GM12878 (cell line): ENCODE data around the gene NACC1. TPM values are rescaled to one million over a fixed set of nuclear protein-coding genes. Genes with fewer than 3 reads are reported as not detected.
A peak's percentile ranks its signal among the peaks of the same experiment; 100 is the strongest.

ENCODE experiments used
- ATAC-seq: fragments of 200-7000 bp; cut with Tn5 transposase; 3 replicates; pipeline ENCODE4 v1.9.1; 2020; ENCODE audit warnings: mild to moderate bottlenecking, moderate library complexity
- BruUV-seq: library from RNA; stranded (reverse); fragments of 400-500 nt; replicated peaks from 2 replicates; lab custom pipeline; 2021; lab: Mats Ljungman, UMichigan
- CTCF ChIA-PET: fragments of 300-600 bp; sonication (Branson Sonifier 250); formaldehyde crosslinking; extraction: SDS; loops from one replicate; lab custom pipeline; 2021; ENCODE audit warnings: inconsistent platforms; lab: Yijun Ruan, JAX
- POLR2A ChIA-PET: fragments of 350-600 bp; formaldehyde crosslinking; extraction: SDS; loops from one replicate; lab custom pipeline; 2021; ENCODE audit warnings: inconsistent platforms; lab: Charles Lee
- RAD21 ChIA-PET: fragments of 300-600 bp; sonication (Branson Sonifier 250); formaldehyde crosslinking; loops from one replicate; lab custom pipeline; 2023; ENCODE audit warnings: antibody characterized with exemption; ENCODE audit not compliant: unreplicated experiment; lab: Charles Lee
- SMC1A ChIA-PET: fragments of 300-600 bp; sonication (Branson Sonifier 250); formaldehyde crosslinking; loops from one replicate; lab custom pipeline; 2023; ENCODE audit not compliant: unreplicated experiment, uncharacterized antibody; lab: Charles Lee
- DNase-seq: peaks from one replicate; pipeline ENCODE4 v3.0.0-alpha.2; 2011; ENCODE audit warnings: low read depth, low spot score
- FAIRE-seq: peaks from 3 replicates; lab custom pipeline; 2011; peaks lifted over from hg19 to GRCh38; lab: Jason Lieb, UNC
- H2AFZ ChIP-seq: 2 replicates; pipeline ENCODE4 v1.6.0; 2011; ENCODE audit warnings: low read depth, low read length, control low read depth; ENCODE audit not compliant: control insufficient read depth
- H3K27ac ChIP-seq: 2 replicates; pipeline ENCODE4 v1.5.1; 2011; ENCODE audit warnings: control low read depth; ENCODE audit not compliant: control insufficient read depth, insufficient read depth
- H3K27me3 ChIP-seq, 2 experiments: replicated peaks in 1 of 2; 2 replicates each; pipeline versions ENCODE4 v1.6.0 to v1.6.1; 2011; ENCODE audit warnings: low read length in 1 of 2; ENCODE audit not compliant: control insufficient read depth in 2 of 2, insufficient read depth in 2 of 2
- H3K36me3 ChIP-seq, 2 experiments: 2 replicates each; pipeline ENCODE4 v1.5.1; 2011; ENCODE audit warnings: low read length in 1 of 2; ENCODE audit not compliant: control insufficient read depth in 2 of 2, insufficient read depth in 2 of 2
- H3K4me1 ChIP-seq: 2 replicates; pipeline ENCODE4 v1.6.1; 2011; ENCODE audit warnings: mild to moderate bottlenecking, low read length, moderate library complexity, mixed read lengths; ENCODE audit not compliant: control insufficient read depth, insufficient read depth
- H3K4me2 ChIP-seq: 2 replicates; pipeline ENCODE4 v1.6.0; 2011; ENCODE audit warnings: control low read depth; ENCODE audit not compliant: control insufficient read depth, insufficient read depth
- H3K4me3 ChIP-seq: fragments of 200-600 bp; sonication (generic); 2 replicates; pipeline ENCODE4 v1.5.1; 2016
- H3K79me2 ChIP-seq: 2 replicates; pipeline ENCODE4 v1.6.0; 2011; ENCODE audit warnings: low read length; ENCODE audit not compliant: control insufficient read depth, insufficient read depth
- H3K9ac ChIP-seq: 2 replicates; pipeline ENCODE4 v1.8.0; 2011; ENCODE audit warnings: low read length, control low read depth, mixed read lengths; ENCODE audit not compliant: control insufficient read depth, insufficient read depth
- H3K9me3 ChIP-seq: replicated peaks from 3 replicates; pipeline ENCODE4 v1.5.1; 2011; ENCODE audit warnings: mild to moderate bottlenecking, low read length; ENCODE audit not compliant: control insufficient read depth, insufficient read depth
- H4K20me1 ChIP-seq: 2 replicates; pipeline ENCODE4 v1.6.0; 2011; ENCODE audit not compliant: control insufficient read depth, insufficient read depth
- ATF3 ChIP-seq: IDR thresholded peaks from 2 replicates; pipeline ENCODE4 v1.6.1; 2011; ENCODE audit warnings: low read depth, mild to moderate bottlenecking, low read length, moderate library complexity, borderline replicate concordance; ENCODE audit errors: extremely low read depth
- BHLHE40 ChIP-seq, 2 experiments: fragments of 450-650 bp in 1 of 2; IDR thresholded peaks; 2 replicates each; pipeline ENCODE4 v1.6.1; 2011 to 2017; ENCODE audit warnings: low read depth in 2 of 2, borderline replicate concordance in 1 of 2, improper control_type of control experiment in 1 of 2, low read length in 1 of 2, mild to moderate bottlenecking in 1 of 2
- CEBPZ ChIP-seq: fragments of 150-350 bp; IDR thresholded peaks from 2 replicates; pipeline ENCODE4 v1.6.1; 2016; ENCODE audit warnings: low read depth, low read length
- DPF2 ChIP-seq: fragments of 450-650 bp; IDR thresholded peaks from 2 replicates; pipeline ENCODE4 v1.6.1; 2017; ENCODE audit warnings: mild to moderate bottlenecking
- GABPA ChIP-seq: IDR thresholded peaks from 2 replicates; pipeline ENCODE4 v1.6.1; 2014; ENCODE audit warnings: antibody characterized with exemption, low read depth, mild to moderate bottlenecking, inconsistent platforms
- IKZF1 ChIP-seq: fragments of 450-650 bp; conservative IDR thresholded peaks from 2 replicates; pipeline ENCODE4 v1.6.1; 2017; ENCODE audit warnings: antibody characterized with exemption, mild to moderate bottlenecking
- KAT2A ChIP-seq: conservative IDR thresholded peaks from 2 replicates; pipeline ENCODE4 v1.6.1; 2011; ENCODE audit warnings: low read depth, low read length; ENCODE audit not compliant: control insufficient read depth
- PAX8 ChIP-seq: fragments of 450-650 bp; IDR thresholded peaks from 2 replicates; pipeline ENCODE4 v1.6.1; 2017; ENCODE audit warnings: mild to moderate bottlenecking, moderate library complexity
- RUNX3 ChIP-seq: IDR thresholded peaks from 2 replicates; pipeline ENCODE4 v1.6.1; 2012; ENCODE audit warnings: low read length, inconsistent platforms
- SIN3A ChIP-seq: IDR thresholded peaks from 2 replicates; pipeline ENCODE4 v1.6.1; 2012; ENCODE audit warnings: low read depth, low read length, improper control_type of control experiment
- SP1 ChIP-seq: IDR thresholded peaks from one replicate; pipeline ENCODE4 v1.6.1; 2011; ENCODE audit warnings: low read depth, low read length
- SREBF1 ChIP-seq: IDR thresholded peaks from 2 replicates; pipeline ENCODE4 v1.6.1; 2012; ENCODE audit warnings: mild to moderate bottlenecking, low read length
- ZZZ3 ChIP-seq: IDR thresholded peaks from 2 replicates; pipeline ENCODE4 v1.6.1; 2011; ENCODE audit warnings: low read depth; ENCODE audit not compliant: control insufficient read depth, insufficient read length
- WGBS: methylation state at CpG from one replicate; pipeline ENCODE4 v1.1.6; 2016; ENCODE audit warnings: low lambda C conversion rate; ENCODE audit not compliant: insufficient replicate concordance, insufficient coverage; ENCODE audit errors: missing lambda C conversion rate; 5-methylcytosine and 5-hydroxymethylcytosine counted together
- in situ Hi-C: fragments of 300-500 bp; cut with MboI; formaldehyde crosslinking; loops from 9 replicates; pipeline ENCODE4 v1.14.3; 2018; ENCODE audit warnings: mixed read lengths
- intact Hi-C: fragments of 100-400 bp; cut with micrococcal nuclease; formaldehyde crosslinking; loops from one replicate; pipeline ENCODE4 v1.14.2; 2022; ENCODE audit not compliant: unreplicated experiment
- polyA plus RNA-seq, 11 experiments: library from polyadenylated mRNA; depleted of rRNA in 4 of 11; unstranded in 6 of 11; stranded (reverse) in 5 of 11; fragments of >200 nt; fragmentation: Nextera tagmentation in 4 of 11; fragmentation: Illumina TruSeq in 1 of 11; extraction: Ambion mirVana in 4 of 11; extraction: Trizol in 1 of 11; gene quantifications; 1 replicate in 1 of 11; 2 replicates in 10 of 11; pipeline versions ENCODE4 v1.2.1 to v1.2.3, GENCODE V29; 2011 to 2016; ENCODE audit warnings: inconsistent platforms in 2 of 11, missing spikeins in 2 of 11, low read depth in 1 of 11
- total RNA-seq, 4 experiments: library from RNA; depleted of rRNA in 3 of 4; stranded (reverse); fragments of >200 nt in 3 of 4; fragmentation: Illumina TruSeq in 1 of 4; extraction: Trizol in 1 of 4; gene quantifications; 2 replicates each; pipeline versions ENCODE4 v1.2.1 to v1.2.3, GENCODE V29; 2013 to 2021
- TF ChIP-seq, protein P1 (sequence below): fragments of 450-650 bp; IDR thresholded peaks from 2 replicates; pipeline ENCODE4 v1.6.1; 2018; ENCODE audit warnings: mild to moderate bottlenecking, low read depth, moderate library complexity; ENCODE audit not compliant: partially characterized antibody
- TF ChIP-seq, protein P2 (sequence below), 3 experiments: IDR thresholded peaks in 2 of 3; conservative IDR thresholded peaks in 1 of 3; 2 replicates each; pipeline ENCODE4 v1.5.1; 2011; ENCODE audit warnings: low read depth in 3 of 3, low read length in 3 of 3, mild to moderate bottlenecking in 3 of 3, control low read depth in 2 of 3, moderate library complexity in 2 of 3, inconsistent platforms in 1 of 3, mixed read lengths in 1 of 3; ENCODE audit not compliant: control insufficient read depth in 2 of 3, insufficient read depth in 1 of 3; ENCODE audit errors: extremely low read depth in 1 of 3

Gene NACC1
- total and polyA plus RNA-seq, 10 of the 15 experiments (the other 5 are each of a cell fraction or from before 2014, with no cell fraction given): 0.18 to 120 (median 19.2) TPM

- Histone ChIP-seq H3K4me2 (peak overlapping the region; percentile 81), H3K27ac (peak overlapping the region; percentile 90), H4K20me1 (no peaks in the 10 kb centered on the region), H3K4me3 (peak overlapping the region; percentile 61), H3K9me3 (no peaks in the 10 kb centered on the region; the same call in 2 of the 3 replicates), H3K27me3 (no peaks in the 10 kb centered on the region), H3K36me3 (peaks cover 2 to 3% of the 10 kb centered on the region in 2 experiments; a peak in 2 of 4 replicates), H2AFZ (peak overlapping the region; percentile 40), H3K4me1 (peaks cover 41% of the 10 kb centered on the region), H3K79me2 (peaks cover 5% of the 10 kb centered on the region; the same call in 1 of the 2 replicates), H3K9ac (peak overlapping the region; percentile 68)
- FAIRE-seq (no peak), ATAC-seq (peak; percentile 45), DNase-seq (no peak)
- BruUV-seq: no TSS peak
- ChIA-PET CTCF (interaction anchor here (0.8 to 3.8 kb wide), 14 partner anchors 9 to 240 kb away, joined by 3 to 13 read pairs (median 4); partner anchors contain the start of genes IER2 and STX10), SMC1A (interaction anchor here (0.9 to 2.0 kb wide), 4 partner anchors 13 to 40 kb away, joined by 3 to 6 read pairs (median 4); partner anchors contain the start of gene NACC1), RAD21 (interaction anchor here (0.5 to 3.3 kb wide), 8 partner anchors 10 to 1026 kb away, joined by 3 to 18 read pairs (median 3); partner anchors contain the start of gene NACC1), POLR2A (interaction anchor here (2.3 kb wide), 1 partner anchor 13 kb away, joined by 7 read pairs; the partner anchor contains the start of genes NACC1 and TRMT1)
- intact Hi-C loops: loop anchor here (5.0 kb wide), 2 partner anchors 48 to 158 kb away; partner anchors contain the start of genes IER2 and STX10
- WGBS: under 1% methylated on average over 33 of the region's 33 CpGs
- in situ Hi-C loops: no loop called here
- TF ChIP-seq DPF2 (peak; percentile 97), RUNX3 (0 out of 2 replicates have a peak, but pooled peaks have one; percentile 27), KAT2A (no peak), SP1 (peak; percentile 41), SIN3A (no peak), CEBPZ (no peak), ZZZ3 (no peak), IKZF1 (peak; percentile 79), SREBF1 (no peak), GABPA (peak; percentile 76), ATF3 (no peak), PAX8 (no peak), BHLHE40 (IDR thresholded peaks at IDR 0.05; ENCODE audit: borderline replicate concordance in 1 of 2, low read depth in 2 of 2, low read length in 1 of 2) (peak; percentile 33 to 57; a peak in 1 of 4 replicates)
- TF ChIP-seq, protein P1, sequence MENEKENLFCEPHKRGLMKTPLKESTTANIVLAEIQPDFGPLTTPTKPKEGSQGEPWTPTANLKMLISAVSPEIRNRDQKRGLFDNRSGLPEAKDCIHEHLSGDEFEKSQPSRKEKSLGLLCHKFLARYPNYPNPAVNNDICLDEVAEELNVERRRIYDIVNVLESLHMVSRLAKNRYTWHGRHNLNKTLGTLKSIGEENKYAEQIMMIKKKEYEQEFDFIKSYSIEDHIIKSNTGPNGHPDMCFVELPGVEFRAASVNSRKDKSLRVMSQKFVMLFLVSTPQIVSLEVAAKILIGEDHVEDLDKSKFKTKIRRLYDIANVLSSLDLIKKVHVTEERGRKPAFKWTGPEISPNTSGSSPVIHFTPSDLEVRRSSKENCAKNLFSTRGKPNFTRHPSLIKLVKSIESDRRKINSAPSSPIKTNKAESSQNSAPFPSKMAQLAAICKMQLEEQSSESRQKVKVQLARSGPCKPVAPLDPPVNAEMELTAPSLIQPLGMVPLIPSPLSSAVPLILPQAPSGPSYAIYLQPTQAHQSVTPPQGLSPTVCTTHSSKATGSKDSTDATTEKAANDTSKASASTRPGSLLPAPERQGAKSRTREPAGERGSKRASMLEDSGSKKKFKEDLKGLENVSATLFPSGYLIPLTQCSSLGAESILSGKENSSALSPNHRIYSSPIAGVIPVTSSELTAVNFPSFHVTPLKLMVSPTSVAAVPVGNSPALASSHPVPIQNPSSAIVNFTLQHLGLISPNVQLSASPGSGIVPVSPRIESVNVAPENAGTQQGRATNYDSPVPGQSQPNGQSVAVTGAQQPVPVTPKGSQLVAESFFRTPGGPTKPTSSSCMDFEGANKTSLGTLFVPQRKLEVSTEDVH: no peak
- TF ChIP-seq, protein P2, sequence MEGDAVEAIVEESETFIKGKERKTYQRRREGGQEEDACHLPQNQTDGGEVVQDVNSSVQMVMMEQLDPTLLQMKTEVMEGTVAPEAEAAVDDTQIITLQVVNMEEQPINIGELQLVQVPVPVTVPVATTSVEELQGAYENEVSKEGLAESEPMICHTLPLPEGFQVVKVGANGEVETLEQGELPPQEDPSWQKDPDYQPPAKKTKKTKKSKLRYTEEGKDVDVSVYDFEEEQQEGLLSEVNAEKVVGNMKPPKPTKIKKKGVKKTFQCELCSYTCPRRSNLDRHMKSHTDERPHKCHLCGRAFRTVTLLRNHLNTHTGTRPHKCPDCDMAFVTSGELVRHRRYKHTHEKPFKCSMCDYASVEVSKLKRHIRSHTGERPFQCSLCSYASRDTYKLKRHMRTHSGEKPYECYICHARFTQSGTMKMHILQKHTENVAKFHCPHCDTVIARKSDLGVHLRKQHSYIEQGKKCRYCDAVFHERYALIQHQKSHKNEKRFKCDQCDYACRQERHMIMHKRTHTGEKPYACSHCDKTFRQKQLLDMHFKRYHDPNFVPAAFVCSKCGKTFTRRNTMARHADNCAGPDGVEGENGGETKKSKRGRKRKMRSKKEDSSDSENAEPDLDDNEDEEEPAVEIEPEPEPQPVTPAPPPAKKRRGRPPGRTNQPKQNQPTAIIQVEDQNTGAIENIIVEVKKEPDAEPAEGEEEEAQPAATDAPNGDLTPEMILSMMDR (IDR thresholded peaks at IDR 0.05 in 2 of 3, conservative IDR thresholded peaks at IDR 0.05 in 1 of 3; ENCODE audit: control insufficient read depth in 2 of 3, extremely low read depth in 1 of 3, insufficient read depth in 1 of 3, low read depth in 3 of 3, low read length in 3 of 3): peak; percentile 79 to 99 (median 96)
Measured at GRCh38 chr19:13104360-13104847, 13.7 kb upstream of the NACC1 start.
